22Rv1 (cell line): ENCODE data around the gene EHMT2.

ENCODE experiments used
- H3K27ac ChIP-seq: fragments of 450-650 bp; 2 replicates; pipeline ENCODE4 v1.5.1; 2017
- ZFX ChIP-seq: fragments of 450-650 bp; IDR thresholded peaks from 2 replicates; pipeline ENCODE4 v1.6.1; 2017; ENCODE audit warnings: antibody characterized with exemption, borderline replicate concordance
- TF ChIP-seq, protein P1 (sequence below): fragments of 450-650 bp; IDR thresholded peaks from 2 replicates; pipeline ENCODE4 v1.5.1; 2017; ENCODE audit warnings: mild to moderate bottlenecking

The EHMT2 gene

DNA sequence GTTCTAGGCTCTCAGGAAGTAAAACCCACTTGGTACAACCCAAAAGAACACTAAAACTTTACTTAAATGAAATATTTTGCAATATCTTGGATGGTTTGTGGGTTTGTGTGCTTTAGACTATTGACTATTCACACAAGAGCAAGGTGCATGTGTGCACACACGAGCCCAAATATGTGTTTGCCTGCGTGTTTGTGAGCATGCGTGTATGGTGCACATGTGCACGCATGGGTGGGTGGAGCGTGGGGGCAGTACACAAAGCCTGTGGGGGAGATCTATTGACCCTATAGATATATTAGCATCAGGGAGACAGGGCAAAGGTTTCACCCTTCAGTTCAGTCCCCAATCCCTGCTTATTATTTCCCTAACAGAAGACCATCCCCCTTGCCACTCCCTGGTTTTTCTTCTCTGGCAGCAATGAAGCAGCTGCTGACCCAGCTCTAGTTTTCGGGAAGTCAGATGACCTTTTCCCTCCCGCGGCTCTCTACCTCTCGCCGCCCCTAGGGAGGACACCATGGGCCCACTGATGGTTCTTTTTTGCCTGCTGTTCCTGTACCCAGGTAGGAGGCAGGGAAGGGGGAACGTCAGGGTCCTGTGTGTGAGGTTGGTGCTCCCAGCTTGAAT, 29.9 kb upstream of the EHMT2 start, which contains the start of gene C2:
Gene C2, plus strand, starts transcription at position 476 of the 621 bp plus-strand sequence. Its CDS starts 36 bp downstream, at position 512.
- TF ChIP-seq ZFX: no peak
- TF ChIP-seq, protein P1, sequence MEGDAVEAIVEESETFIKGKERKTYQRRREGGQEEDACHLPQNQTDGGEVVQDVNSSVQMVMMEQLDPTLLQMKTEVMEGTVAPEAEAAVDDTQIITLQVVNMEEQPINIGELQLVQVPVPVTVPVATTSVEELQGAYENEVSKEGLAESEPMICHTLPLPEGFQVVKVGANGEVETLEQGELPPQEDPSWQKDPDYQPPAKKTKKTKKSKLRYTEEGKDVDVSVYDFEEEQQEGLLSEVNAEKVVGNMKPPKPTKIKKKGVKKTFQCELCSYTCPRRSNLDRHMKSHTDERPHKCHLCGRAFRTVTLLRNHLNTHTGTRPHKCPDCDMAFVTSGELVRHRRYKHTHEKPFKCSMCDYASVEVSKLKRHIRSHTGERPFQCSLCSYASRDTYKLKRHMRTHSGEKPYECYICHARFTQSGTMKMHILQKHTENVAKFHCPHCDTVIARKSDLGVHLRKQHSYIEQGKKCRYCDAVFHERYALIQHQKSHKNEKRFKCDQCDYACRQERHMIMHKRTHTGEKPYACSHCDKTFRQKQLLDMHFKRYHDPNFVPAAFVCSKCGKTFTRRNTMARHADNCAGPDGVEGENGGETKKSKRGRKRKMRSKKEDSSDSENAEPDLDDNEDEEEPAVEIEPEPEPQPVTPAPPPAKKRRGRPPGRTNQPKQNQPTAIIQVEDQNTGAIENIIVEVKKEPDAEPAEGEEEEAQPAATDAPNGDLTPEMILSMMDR: no peak
- H3K27ac ChIP-seq: no peak within 1 kb of the TSS

DNA sequence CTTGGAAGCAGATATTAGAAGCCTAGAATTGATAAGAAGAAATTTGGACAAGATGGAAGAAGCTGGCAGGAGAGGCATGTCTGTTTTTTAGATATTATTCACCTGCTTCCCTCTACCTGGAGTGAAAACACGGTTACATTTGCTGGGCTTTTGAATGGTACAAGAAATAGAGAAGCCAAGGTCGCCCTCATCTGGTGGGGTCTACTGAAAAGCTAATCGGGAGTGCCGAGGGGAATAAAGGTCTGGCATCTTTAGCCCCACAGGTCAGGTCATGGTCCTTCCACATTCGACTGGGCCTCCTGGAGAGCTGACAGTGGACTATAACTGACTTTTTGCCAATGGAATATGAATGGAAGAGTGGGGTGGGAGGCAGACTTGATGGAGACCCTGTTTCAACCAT, 25.4 kb upstream of the EHMT2 start:
- no peak for TF ChIP-seq ZFX
- TF ChIP-seq, protein P1: no peak
- H3K27ac ChIP-seq: no peak overlapping the region

DNA sequence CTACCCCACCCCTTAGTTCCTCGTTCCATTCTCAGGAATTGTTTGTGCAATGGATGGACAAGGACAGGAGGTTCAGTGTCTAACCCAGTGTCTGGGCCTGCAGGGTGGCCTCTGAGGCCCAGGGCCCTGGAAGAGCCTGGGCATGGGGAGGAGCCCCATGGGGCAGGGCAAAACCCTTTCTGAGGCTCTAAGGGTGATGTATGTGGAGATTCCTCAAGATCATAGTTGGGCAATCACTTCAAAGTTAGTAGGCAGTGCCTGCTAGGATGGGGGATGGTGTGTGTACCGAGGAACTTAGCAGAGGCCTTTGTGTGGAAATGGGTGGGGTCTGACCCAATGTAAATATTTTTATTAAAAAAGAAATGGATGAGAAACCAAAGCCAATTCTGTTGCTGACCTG, 23.3 kb upstream of the EHMT2 start:
- no peak for TF ChIP-seq ZFX
- TF ChIP-seq, protein P1: no peak
- no peak overlapping the region for H3K27ac ChIP-seq

DNA sequence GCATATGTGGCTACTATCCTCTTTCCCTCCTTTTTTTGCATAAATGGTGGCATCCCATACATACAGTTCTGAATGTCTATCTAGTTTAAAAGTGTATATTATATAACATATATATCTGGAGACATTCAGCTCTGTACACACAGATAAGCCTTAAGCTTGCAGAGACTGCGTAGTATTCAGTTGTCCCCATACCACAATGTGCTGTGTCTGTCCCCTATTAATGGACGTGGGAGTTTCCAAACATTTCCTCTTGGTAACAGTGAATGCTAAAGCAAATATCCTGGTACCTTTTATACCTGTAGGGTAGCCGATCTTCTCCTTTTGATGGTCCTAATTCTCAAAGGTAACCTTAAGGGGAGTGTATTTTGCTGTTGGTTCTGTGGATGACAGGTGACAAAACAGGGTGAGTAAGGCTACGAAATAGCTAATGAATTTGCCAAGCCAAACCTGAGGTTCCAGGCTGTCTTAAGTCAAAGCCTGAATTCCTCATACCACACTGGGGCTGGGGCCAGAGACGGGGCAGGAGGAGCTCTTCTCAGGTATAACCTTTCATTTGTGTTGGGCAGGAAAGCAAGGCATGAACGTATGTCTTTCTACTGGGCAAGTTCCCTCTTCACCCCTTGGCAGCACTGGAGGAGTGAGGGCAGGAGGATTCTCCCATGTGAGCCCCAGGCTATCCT, 22.3 kb upstream of the EHMT2 start:
- H3K27ac ChIP-seq: no peak overlapping the region
- no peak for TF ChIP-seq ZFX
- TF ChIP-seq, protein P1: no peak

DNA sequence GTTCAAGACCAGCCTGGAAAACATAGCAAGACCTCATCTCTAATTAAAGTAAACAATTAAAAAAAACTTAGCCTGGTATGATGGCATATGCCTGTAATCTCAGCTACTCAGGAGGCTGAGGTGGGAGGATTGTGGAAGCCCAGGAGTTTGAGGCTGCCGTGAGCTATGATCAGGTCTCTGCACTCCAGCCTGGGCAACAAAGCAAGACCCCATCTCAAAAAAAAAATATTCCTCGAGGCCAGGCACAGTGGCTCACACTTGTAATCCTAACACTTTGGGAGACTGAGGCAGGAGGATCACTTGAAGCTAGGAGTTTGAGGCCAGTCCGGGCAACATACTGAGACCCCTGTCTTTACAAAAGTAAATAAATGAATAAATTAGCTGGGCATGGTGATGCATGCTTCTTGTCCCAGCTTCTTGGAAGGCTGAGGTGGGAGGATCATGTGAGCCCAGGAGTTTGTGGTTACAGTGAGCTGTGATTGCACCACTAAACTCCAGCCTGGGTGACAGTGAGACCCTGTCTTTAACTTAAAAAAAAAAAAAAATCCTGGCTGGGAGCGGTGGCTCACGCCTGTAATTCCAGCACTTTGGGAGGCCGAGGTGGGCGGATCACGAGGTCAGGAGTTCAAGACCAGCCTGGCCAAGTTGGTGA, 20.7 kb upstream of the EHMT2 start:
- no peak overlapping the region for H3K27ac ChIP-seq
- TF ChIP-seq, protein P1: no peak
- no peak for TF ChIP-seq ZFX

DNA sequence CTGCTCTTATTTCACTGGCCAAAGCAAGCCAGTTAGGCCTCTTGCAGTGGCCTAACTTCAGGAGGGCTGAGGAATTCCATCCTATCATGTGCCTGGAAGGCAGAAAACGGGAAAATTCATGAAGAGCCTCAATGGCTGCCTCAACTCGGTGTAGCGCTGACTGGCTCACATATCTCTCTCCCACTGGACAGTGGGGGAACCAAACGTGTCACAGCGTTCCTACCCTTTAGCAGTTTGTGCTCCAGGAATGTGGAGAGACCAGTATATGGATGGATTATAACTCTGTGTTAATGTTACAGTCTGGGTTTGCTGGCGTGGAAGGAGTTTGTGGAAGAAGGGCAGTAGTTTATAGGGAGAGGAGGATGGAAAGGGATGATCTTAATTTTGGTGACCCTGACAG, 18.3 kb upstream of the EHMT2 start:
- TF ChIP-seq ZFX: no peak
- TF ChIP-seq, protein P1: no peak
- H3K27ac ChIP-seq: no peak overlapping the region

DNA sequence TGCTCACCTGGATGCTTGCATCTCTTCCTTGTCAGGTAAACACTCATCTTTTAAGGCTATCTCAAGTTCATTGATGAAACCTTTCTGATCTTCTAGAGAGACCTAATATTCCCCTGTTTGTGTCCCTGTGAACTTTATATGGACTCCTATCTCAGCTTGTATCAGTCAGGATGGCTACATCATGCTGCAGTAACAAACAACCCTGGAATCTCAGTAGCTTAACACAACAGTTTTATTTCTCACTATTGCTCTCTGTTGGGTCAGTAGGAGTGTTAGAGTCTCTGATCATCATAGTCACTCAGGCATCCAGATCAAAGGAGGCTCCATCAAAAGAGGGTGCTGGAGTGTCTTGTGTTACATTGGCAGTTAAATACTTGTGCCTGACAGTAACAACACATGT, 17.9 kb upstream of the EHMT2 start:
- H3K27ac ChIP-seq: no peak overlapping the region
- TF ChIP-seq ZFX: no peak
- TF ChIP-seq, protein P1: no peak
